Testis (tissue), 3 donors: ENCODE measurements around the gene GALR3. TPM values are rescaled to one million over a fixed set of nuclear protein-coding genes. Genes with fewer than 3 reads are reported as not detected.

Source experiments
- DNase-seq: peaks from one replicate; pipeline ENCODE4 v3.0.0-alpha.2; 2019
- H3K27ac ChIP-seq, 2 donors: fragments of 200-600 bp; sonication (generic); one replicate each; pipeline ENCODE4 v1.5.1; 2019
- H3K27me3 ChIP-seq: fragments of 200-600 bp; sonication (generic); one replicate; pipeline ENCODE4 v1.5.1; 2019
- H3K36me3 ChIP-seq: fragments of 200-600 bp; sonication (generic); one replicate; pipeline ENCODE4 v1.5.1; 2017; ENCODE audit warnings: low read depth; ENCODE audit errors: missing control alignments
- H3K4me1 ChIP-seq: fragments of 200-600 bp; sonication (generic); one replicate; pipeline ENCODE4 v1.5.1; 2019
- H3K4me3 ChIP-seq, 2 donors: fragments of 200-600 bp; sonication (generic); one replicate each; pipeline ENCODE4 v1.5.1; 2017 to 2019
- H3K9me3 ChIP-seq: fragments of 200-600 bp; sonication (generic); one replicate; pipeline ENCODE4 v1.5.1; 2017
- CTCF ChIP-seq, 3 experiments: fragments of 450-650 bp in 2 of 3; fragments of 200-600 bp in 1 of 3; sonication (generic) in 1 of 3; IDR thresholded peaks; one replicate each; pipeline ENCODE4 v1.5.1; 2016 to 2019; ENCODE audit warnings: antibody characterized with exemption in 3 of 3, mild to moderate bottlenecking in 2 of 3, moderate library complexity in 1 of 3
- POLR2A ChIP-seq: fragments of 450-650 bp; IDR thresholded peaks from one replicate; pipeline ENCODE4 v1.6.1; 2017; ENCODE audit warnings: antibody characterized with exemption, mild to moderate bottlenecking, moderate library complexity
- WGBS, 2 donors: methylation state at CpG; one replicate each; pipeline ENCODE4 v1.1.5; 2018; 5-methylcytosine and 5-hydroxymethylcytosine counted together
- intact Hi-C: fragments of 100-400 bp; cut with DNase I; formaldehyde crosslinking; loops from one replicate; pipeline ENCODE4 v1.15.1; 2023; ENCODE audit warnings: low total_unique reads
- microRNA counts, 2 donors: library from miRNA; unstranded; fragments of <30 nt; microRNA quantifications; one replicate each; lab custom pipeline; 2016
- microRNA-seq, 2 donors: library from miRNA; unstranded; fragments of <30 nt; microRNA quantifications; one replicate each; pipeline ENCODE4, GENCODE V29; 2016; ENCODE audit warnings: borderline number of aligned reads in 2 of 2, borderline replicate concordance in 1 of 2
- polyA plus RNA-seq: library from polyadenylated mRNA; stranded (reverse); fragments of 350-450 nt; fragmentation: Illumina TruSeq; extraction: RNeasy Lipid Tissue Mini Kit (QIAGEN cat#74804); gene quantifications from one replicate; pipeline ENCODE4 v1.2.3, GENCODE V29; 2014; ENCODE audit warnings: low read depth, low replicate concordance; ENCODE audit not compliant: insufficient read depth
- small RNA-seq, 2 donors: library from RNA; depleted of rRNA; stranded (forward); fragments of <200 nt; gene quantifications; one replicate each; pipeline ENCODE3, GENCODE V24; 2016
- total RNA-seq, 2 donors: library from RNA; depleted of rRNA; stranded (reverse); fragments of >200 nt; gene quantifications; one replicate each; pipeline ENCODE4 v1.2.3, GENCODE V29; 2016

The GALR3 gene
- total and polyA plus RNA-seq, 3 donors from 2014 or later: 0.81 to 4.8 TPM; not detected in 1

DNA sequence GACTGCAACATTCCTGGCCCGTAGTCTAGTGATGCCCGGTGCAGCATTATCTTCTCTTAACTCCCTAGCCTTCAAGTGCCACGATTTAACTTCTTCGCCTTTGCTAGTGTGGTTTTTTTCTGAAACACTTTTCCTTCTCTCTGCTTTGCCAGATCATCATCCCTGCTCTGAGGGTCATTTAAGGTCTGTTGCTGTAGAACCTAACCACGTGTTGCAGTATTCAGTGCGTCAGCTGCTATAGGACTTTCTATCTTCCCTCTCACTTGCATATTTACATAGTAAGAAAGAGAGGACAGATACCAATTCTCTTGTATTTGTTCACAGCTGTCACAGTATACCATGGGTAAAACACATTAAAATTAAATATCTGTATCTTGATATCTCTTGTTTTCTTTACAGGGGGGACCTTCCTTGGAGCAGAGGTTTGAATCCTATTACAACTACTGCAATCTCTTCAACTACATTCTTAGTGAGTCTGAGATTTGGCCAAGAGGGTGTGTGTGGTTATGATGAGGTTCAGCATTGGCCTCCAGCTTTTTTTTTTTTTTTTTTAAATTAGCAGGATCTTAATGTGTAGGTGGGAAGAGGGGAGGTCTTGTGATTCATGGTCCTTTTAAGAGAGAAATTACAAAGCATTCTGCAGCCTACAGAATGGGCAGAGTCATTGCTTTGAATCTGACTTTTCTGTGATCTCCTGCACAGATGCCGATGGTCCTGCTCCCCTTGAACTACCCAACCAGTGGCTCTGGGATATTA lies 39.6 kb downstream of the GALR3 start:
- no peak overlapping the region for H3K4me3 ChIP-seq
- H3K27ac ChIP-seq: peak overlapping the region in 1 of 2 donors; percentile 43
- WGBS, 2 donors: 55 to 57% methylated on average over 7 of the region's 7 CpGs
- H3K9me3 ChIP-seq: no peaks in the 10 kb centered on the region
- H3K27me3 ChIP-seq: no peaks in the 10 kb centered on the region
- DNase-seq: no peak
- TF ChIP-seq POLR2A (no peak), CTCF (IDR thresholded peaks at IDR 0.05) (no peak)
- H3K4me1 ChIP-seq: peaks cover 14% of the 10 kb centered on the region
- intact Hi-C loops: no loop called here
- H3K36me3 ChIP-seq: no peaks in the 10 kb centered on the region

GRCh38 chr22:37865510-37865909 lies 42.3 kb downstream of the GALR3 start:
- no peak for DNase-seq
- TF ChIP-seq POLR2A (no peak), CTCF (IDR thresholded peaks at IDR 0.05) (no peak)
- Histone ChIP-seq H3K4me3 (no peak overlapping the region), H3K27ac (no peak overlapping the region), H3K27me3 (no peaks in the 10 kb centered on the region), H3K9me3 (no peaks in the 10 kb centered on the region), H3K36me3 (no peaks in the 10 kb centered on the region), H3K4me1 (peaks cover 14% of the 10 kb centered on the region)
- intact Hi-C loops: no loop called here
- 66 to 77% methylated on average over 6 of the region's 6 CpGs for WGBS, 2 donors

GRCh38 chr22:37870273-37870672 lies 47.1 kb downstream of the GALR3 start:
- Histone ChIP-seq H3K4me1 (no peaks in the 10 kb centered on the region), H3K9me3 (no peaks in the 10 kb centered on the region), H3K27ac (no peak overlapping the region), H3K27me3 (no peaks in the 10 kb centered on the region), H3K4me3 (no peak overlapping the region), H3K36me3 (no peaks in the 10 kb centered on the region)
- 73 to 83% methylated on average over 7 of the region's 7 CpGs for WGBS, 2 donors
- TF ChIP-seq POLR2A (no peak), CTCF (IDR thresholded peaks at IDR 0.05) (no peak)
- intact Hi-C loops: no loop called here
- DNase-seq: no peak

MicroRNAs encoded within 50 kb of the gene (microRNA counts, 767-probe panel; counts per million panel counts)
- microRNA hsa-miR-658 (lab: Ali Mortazavi, UCI) (0 to 152 counts per million in 2 donors), microRNA hsa-miR-659-3p (lab: Ali Mortazavi, UCI) (0 to 152 counts per million in 2 donors)

Small RNA genes lying within 50 kb of the gene (microRNA-seq; reads per million reads assigned to microRNA genes)
- 0 to 2.1 reads per million in 2 donors for gene MIR659

Small RNA genes lying within 50 kb of the gene (small RNA-seq; reads per million reads assigned to genes)
- 0.09 to 0.27 reads per million in 2 donors for gene MIR659

Other genes with a start within 250 kb of the GALR3 start
- not detected for gene LGALS2, start 243.3 kb upstream of the GALR3 start, total RNA-seq
- 8.1 TPM for gene LGALS2, start 243.3 kb upstream of the GALR3 start, polyA plus RNA-seq
- 100 to 1,000 TPM; 274 to 359 TPM for gene GGA1, start 214.5 kb upstream of the GALR3 start, total RNA-seq
- 354 TPM for gene GGA1, start 214.5 kb upstream of the GALR3 start, polyA plus RNA-seq
- 10 to 100 TPM; 15.7 to 23.6 TPM for gene SH3BP1, start 183.7 kb upstream of the GALR3 start, total RNA-seq
- 11.9 TPM for gene SH3BP1, start 183.7 kb upstream of the GALR3 start, polyA plus RNA-seq
- gene PDXP, start 164.7 kb upstream of the GALR3 start, total RNA-seq: 100 to 1,000 TPM in 1 of 2 donors, 10 to 100 TPM in 1; 95.7 to 117 TPM
- gene PDXP, start 164.7 kb upstream of the GALR3 start, polyA plus RNA-seq: 51.9 TPM
- 100 to 1,000 TPM; 466 to 960 TPM for gene LGALS1, start 147.7 kb upstream of the GALR3 start, total RNA-seq
- 681 TPM for gene LGALS1, start 147.7 kb upstream of the GALR3 start, polyA plus RNA-seq
- 10 to 100 TPM; 46.6 to 51.2 TPM for gene NOL12, start 137.0 kb upstream of the GALR3 start, total RNA-seq
- 76.2 TPM for gene NOL12, start 137.0 kb upstream of the GALR3 start, polyA plus RNA-seq
- gene TRIOBP, start 126.3 kb upstream of the GALR3 start, total RNA-seq: 10 to 100 TPM; 74.0 to 80.2 TPM
- gene TRIOBP, start 126.3 kb upstream of the GALR3 start, polyA plus RNA-seq: 52.9 TPM
- 10 to 100 TPM; 36.7 to 40.6 TPM for gene GCAT, start 15.4 kb upstream of the GALR3 start, total RNA-seq
- 21.4 TPM for gene GCAT, start 15.4 kb upstream of the GALR3 start, polyA plus RNA-seq
- gene ANKRD54, start 21.0 kb downstream of the GALR3 start, total RNA-seq: 100 to 1,000 TPM; 117 to 138 TPM
- 61.5 TPM for gene ANKRD54, start 21.0 kb downstream of the GALR3 start, polyA plus RNA-seq
- 100 to 1,000 TPM; 185 to 316 TPM for gene EIF3L, start 26.0 kb downstream of the GALR3 start, total RNA-seq
- 295 TPM for gene EIF3L, start 26.0 kb downstream of the GALR3 start, polyA plus RNA-seq
- 10 to 100 TPM; 25.2 to 38.0 TPM for gene MICALL1, start 82.9 kb downstream of the GALR3 start, total RNA-seq
- gene MICALL1, start 82.9 kb downstream of the GALR3 start, polyA plus RNA-seq: 30.8 TPM
- gene C22orf23, start 130.2 kb downstream of the GALR3 start, total RNA-seq: 10 to 100 TPM; 50.9 to 70.9 TPM
- gene C22orf23, start 130.2 kb downstream of the GALR3 start, polyA plus RNA-seq: 241 TPM
- 100 to 1,000 TPM; 107 to 137 TPM for gene POLR2F, start 130.3 kb downstream of the GALR3 start, total RNA-seq
- gene POLR2F, start 130.3 kb downstream of the GALR3 start, polyA plus RNA-seq: 88.7 TPM
- 1 to 10 TPM; 5.0 to 5.4 TPM for gene SOX10, start 161.2 kb downstream of the GALR3 start, total RNA-seq
- 6.1 TPM for gene SOX10, start 161.2 kb downstream of the GALR3 start, polyA plus RNA-seq
- 10 to 100 TPM; 78.7 to 89.7 TPM for gene PICK1, start 234.0 kb downstream of the GALR3 start, total RNA-seq
- gene PICK1, start 234.0 kb downstream of the GALR3 start, polyA plus RNA-seq: 61.5 TPM